Putamen (tissue), 1 donor: ENCODE measurements around the gene SGMS1.
"Not testable (repeated sequence)": the region's sequence is repeated elsewhere in the genome, so short reads cannot be mapped to it uniquely, and the experiment has no call there.

ENCODE experiments used
- DNase-seq: peaks from one replicate; pipeline ENCODE4 v3.0.0-alpha.2; 2016; ENCODE audit warnings: low spot score

Gene SGMS1

GRCh38 chr10:50558371-50558770 is 65.4 kb downstream of the SGMS1 start:
- no peak for DNase-seq

GRCh38 chr10:50557130-50557682 is 66.5 kb downstream of the SGMS1 start:
- DNase-seq, result no peak

- no peak for DNase-seq
Observed at GRCh38 chr10:50556237-50557120, 67.3 kb downstream of the SGMS1 start.

GRCh38 chr10:50554995-50555568 is 68.7 kb downstream of the SGMS1 start:
- DNase-seq, result no peak

- DNase-seq, result no peak
Observed at GRCh38 chr10:50554376-50554994, 69.3 kb downstream of the SGMS1 start.

GRCh38 chr10:50552771-50553535 is 70.8 kb downstream of the SGMS1 start:
- DNase-seq, result no peak

GRCh38 chr10:50552308-50552707 is 71.4 kb downstream of the SGMS1 start:
- DNase-seq, result no peak

GRCh38 chr10:50551894-50552293 is 71.9 kb downstream of the SGMS1 start:
- no peak for DNase-seq

GRCh38 chr10:50550291-50550839 is 73.4 kb downstream of the SGMS1 start:
- DNase-seq, result no peak

GRCh38 chr10:50549186-50549585 is 74.6 kb downstream of the SGMS1 start:
- DNase-seq, result not testable (repeated sequence)

- DNase-seq, result not testable (repeated sequence)
Observed at GRCh38 chr10:50548481-50548880, 75.3 kb downstream of the SGMS1 start.

GRCh38 chr10:50546287-50546686 is 77.5 kb downstream of the SGMS1 start:
- DNase-seq, result not testable (repeated sequence)

GRCh38 chr10:50545846-50546245 is 77.9 kb downstream of the SGMS1 start:
- DNase-seq, result no peak

GRCh38 chr10:50544857-50545429 is 78.8 kb downstream of the SGMS1 start:
- no peak for DNase-seq

GRCh38 chr10:50544095-50544856 is 79.5 kb downstream of the SGMS1 start:
- DNase-seq, result no peak

GRCh38 chr10:50542871-50543270 is 80.9 kb downstream of the SGMS1 start:
- DNase-seq, result no peak

GRCh38 chr10:50541921-50542320 is 81.8 kb downstream of the SGMS1 start:
- DNase-seq, result no peak

GRCh38 chr10:50541317-50541716 is 82.4 kb downstream of the SGMS1 start:
- no peak for DNase-seq

GRCh38 chr10:50540826-50541122 is 83.0 kb downstream of the SGMS1 start:
- DNase-seq, result no peak

- no peak for DNase-seq
Observed at GRCh38 chr10:50540069-50540825, 83.5 kb downstream of the SGMS1 start.
